ENCODE results near the gene PLCXD3. TPM values are rescaled to one million over a fixed set of nuclear protein-coding genes. Genes with fewer than 3 reads are reported as not detected.
A peak's percentile ranks its signal among the peaks of the same experiment; 100 is the strongest.

PLCXD3 gene
- total RNA-seq, 1 donor from 2014 or later: 1.1 TPM

- Mint-ChIP-seq H3K4me1 (ENCODE audit: low read depth) (no peaks in the 10 kb centered on the region), H3K36me3 (ENCODE audit: insufficient read depth) (no peaks in the 10 kb centered on the region), H3K4me3 (ENCODE audit: low read depth) (no peak overlapping the region), H3K27ac (no peak overlapping the region), H3K27me3 (peaks cover 2% of the 10 kb centered on the region), H3K9me3 (ENCODE audit: low read depth) (no peaks in the 10 kb centered on the region)
- no peak for DNase-seq (ENCODE audit: low spot score, unreplicated experiment)
- TF ChIP-seq CTCF (IDR thresholded peaks at IDR 0.05; ENCODE audit: unreplicated experiment): no peak
Observed at GRCh38 chr5:41445937-41446563, 64.4 kb downstream of the PLCXD3 start.

GRCh38 chr5:41435276-41435675 is 75.1 kb downstream of the PLCXD3 start:
- DNase-seq (ENCODE audit: low spot score, unreplicated experiment): no peak
- Mint-ChIP-seq H3K4me1 (ENCODE audit: low read depth) (peaks cover 6% of the 10 kb centered on the region), H3K27ac (no peak overlapping the region), H3K4me3 (ENCODE audit: low read depth) (no peak overlapping the region), H3K27me3 (no peaks in the 10 kb centered on the region), H3K9me3 (ENCODE audit: low read depth) (no peaks in the 10 kb centered on the region), H3K36me3 (ENCODE audit: insufficient read depth) (no peaks in the 10 kb centered on the region)
- TF ChIP-seq CTCF (IDR thresholded peaks at IDR 0.05; ENCODE audit: unreplicated experiment): no peak

- peaks cover 4% of the 10 kb centered on the region for H3K4me1 Mint-ChIP-seq (ENCODE audit: low read depth)
- H3K4me3 Mint-ChIP-seq (ENCODE audit: low read depth): no peak overlapping the region
- no peaks in the 10 kb centered on the region for H3K9me3 Mint-ChIP-seq (ENCODE audit: low read depth)
- no peaks in the 10 kb centered on the region for H3K36me3 Mint-ChIP-seq (ENCODE audit: insufficient read depth)
- no peak overlapping the region for H3K27ac Mint-ChIP-seq
- no peak for DNase-seq (ENCODE audit: low spot score, unreplicated experiment)
- peak; percentile 71 for TF ChIP-seq CTCF (IDR thresholded peaks at IDR 0.05; ENCODE audit: unreplicated experiment)
- H3K27me3 Mint-ChIP-seq: no peaks in the 10 kb centered on the region
Observed at GRCh38 chr5:41433552-41434181, 76.7 kb downstream of the PLCXD3 start.

GRCh38 chr5:41432481-41433253 is 77.7 kb downstream of the PLCXD3 start:
- Mint-ChIP-seq H3K4me3 (ENCODE audit: low read depth) (no peak overlapping the region), H3K27ac (no peak overlapping the region), H3K9me3 (ENCODE audit: low read depth) (no peaks in the 10 kb centered on the region), H3K36me3 (ENCODE audit: insufficient read depth) (no peaks in the 10 kb centered on the region), H3K27me3 (no peaks in the 10 kb centered on the region), H3K4me1 (ENCODE audit: low read depth) (peaks cover 4% of the 10 kb centered on the region)
- DNase-seq (ENCODE audit: low spot score, unreplicated experiment): no peak
- TF ChIP-seq CTCF (IDR thresholded peaks at IDR 0.05; ENCODE audit: unreplicated experiment): no peak

DNA sequence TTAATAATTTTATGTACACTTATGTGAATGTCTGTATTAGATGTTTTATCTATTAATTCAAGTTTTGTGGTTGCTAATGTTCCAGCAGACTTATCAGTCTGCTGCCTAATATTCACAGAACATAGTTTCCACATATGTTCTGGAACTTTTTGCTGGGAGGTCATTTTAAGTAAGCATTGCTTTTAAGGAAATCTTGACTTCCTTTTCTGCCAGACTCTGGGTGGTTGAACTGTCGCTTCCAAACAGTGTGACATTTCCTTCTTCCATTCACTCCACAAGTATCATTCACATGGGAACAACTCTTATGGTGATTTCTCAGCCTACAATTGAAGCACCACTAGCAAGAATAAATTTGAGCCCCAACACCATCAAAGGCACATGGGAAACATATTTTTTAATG is 82.9 kb downstream of the PLCXD3 start:
- H3K36me3 Mint-ChIP-seq (ENCODE audit: insufficient read depth): no peaks in the 10 kb centered on the region
- no peaks in the 10 kb centered on the region for H3K27me3 Mint-ChIP-seq
- no peak overlapping the region for H3K4me3 Mint-ChIP-seq (ENCODE audit: low read depth)
- no peak for DNase-seq (ENCODE audit: low spot score, unreplicated experiment)
- no peaks in the 10 kb centered on the region for H3K9me3 Mint-ChIP-seq (ENCODE audit: low read depth)
- no peaks in the 10 kb centered on the region for H3K4me1 Mint-ChIP-seq (ENCODE audit: low read depth)
- H3K27ac Mint-ChIP-seq: no peak overlapping the region
- no peak for TF ChIP-seq CTCF (IDR thresholded peaks at IDR 0.05; ENCODE audit: unreplicated experiment)

Measured in progenitor cell of endocrine pancreas (in vitro differentiated cells).